Tibial nerve (tissue), 4 donors: ENCODE data around the gene SMARCAL1.

ENCODE experiments used
- EP300 ChIP-seq, 2 donors: sonication (generic); formaldehyde crosslinking; IDR thresholded peaks; one replicate each; pipeline ENCODE4 v1.6.1; 2017; ENCODE audit warnings: antibody characterized with exemption in 2 of 2, mild to moderate bottlenecking in 1 of 2
- POLR2A ChIP-seq, 2 donors: fragments of 450-650 bp; IDR thresholded peaks; one replicate each; pipeline ENCODE4 v1.6.1; 2017; ENCODE audit warnings: antibody characterized with exemption in 2 of 2, mild to moderate bottlenecking in 2 of 2, moderate library complexity in 2 of 2
- TF ChIP-seq, protein P1 (sequence below), 5 experiments: fragments of 200-600 bp in 3 of 5; fragments of 450-650 bp in 2 of 5; sonication (generic) in 3 of 5; IDR thresholded peaks; one replicate each; pipeline ENCODE4 v1.5.1; 2016 to 2019; ENCODE audit warnings: antibody characterized with exemption in 5 of 5, mild to moderate bottlenecking in 3 of 5, moderate library complexity in 2 of 5

DNA sequence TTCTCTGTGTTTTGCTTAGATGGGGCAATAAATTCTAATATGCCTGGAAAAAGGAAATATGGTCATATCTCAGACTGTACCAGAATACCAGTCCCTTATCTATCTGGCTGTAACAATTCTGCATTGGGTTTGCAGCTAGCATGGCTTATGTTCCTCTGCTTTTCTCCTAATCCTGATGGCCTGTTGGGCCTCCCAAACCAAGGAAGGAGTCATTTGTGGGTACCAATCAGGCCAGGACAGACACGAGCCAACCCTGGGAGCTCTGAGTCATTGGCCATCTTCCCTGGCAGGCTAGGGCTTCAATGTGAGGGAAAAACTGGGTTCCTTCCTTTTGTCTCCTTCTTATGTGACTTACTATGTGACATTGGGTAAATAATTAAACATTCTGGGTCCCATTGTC is 12.0 kb downstream of the SMARCAL1 start:
- TF ChIP-seq POLR2A (IDR thresholded peaks at IDR 0.05) (no peak), EP300 (IDR thresholded peaks at IDR 0.05) (no peak)
- TF ChIP-seq, protein P1, sequence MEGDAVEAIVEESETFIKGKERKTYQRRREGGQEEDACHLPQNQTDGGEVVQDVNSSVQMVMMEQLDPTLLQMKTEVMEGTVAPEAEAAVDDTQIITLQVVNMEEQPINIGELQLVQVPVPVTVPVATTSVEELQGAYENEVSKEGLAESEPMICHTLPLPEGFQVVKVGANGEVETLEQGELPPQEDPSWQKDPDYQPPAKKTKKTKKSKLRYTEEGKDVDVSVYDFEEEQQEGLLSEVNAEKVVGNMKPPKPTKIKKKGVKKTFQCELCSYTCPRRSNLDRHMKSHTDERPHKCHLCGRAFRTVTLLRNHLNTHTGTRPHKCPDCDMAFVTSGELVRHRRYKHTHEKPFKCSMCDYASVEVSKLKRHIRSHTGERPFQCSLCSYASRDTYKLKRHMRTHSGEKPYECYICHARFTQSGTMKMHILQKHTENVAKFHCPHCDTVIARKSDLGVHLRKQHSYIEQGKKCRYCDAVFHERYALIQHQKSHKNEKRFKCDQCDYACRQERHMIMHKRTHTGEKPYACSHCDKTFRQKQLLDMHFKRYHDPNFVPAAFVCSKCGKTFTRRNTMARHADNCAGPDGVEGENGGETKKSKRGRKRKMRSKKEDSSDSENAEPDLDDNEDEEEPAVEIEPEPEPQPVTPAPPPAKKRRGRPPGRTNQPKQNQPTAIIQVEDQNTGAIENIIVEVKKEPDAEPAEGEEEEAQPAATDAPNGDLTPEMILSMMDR (IDR thresholded peaks at IDR 0.05), result no peak
